KMS-11 (cell line): ENCODE data around the gene TMEM158.

Experiments used
- H2AFZ ChIP-seq: fragments of 200-600 bp; sonication (generic); 2 replicates; pipeline ENCODE4 v1.6.1; 2016; ENCODE audit warnings: antibody characterized with exemption, mixed run types, low read depth
- H3K27ac ChIP-seq: fragments of 200-600 bp; sonication (generic); 2 replicates; pipeline ENCODE4 v1.6.1; 2016; ENCODE audit warnings: mild to moderate bottlenecking, mixed run types
- H3K27me3 ChIP-seq: fragments of 200-600 bp; sonication (generic); 2 replicates; pipeline ENCODE4 v1.6.1; 2017; ENCODE audit warnings: mild to moderate bottlenecking, low read depth, mixed run types, moderate library complexity; ENCODE audit not compliant: insufficient read depth
- H3K36me3 ChIP-seq: fragments of 200-600 bp; sonication (generic); 2 replicates; pipeline ENCODE4 v1.6.1; 2017; ENCODE audit warnings: mild to moderate bottlenecking, mixed run types; ENCODE audit not compliant: insufficient read depth
- H3K4me1 ChIP-seq: fragments of 200-600 bp; sonication (generic); 2 replicates; pipeline ENCODE4 v1.6.1; 2016; ENCODE audit warnings: mild to moderate bottlenecking, low read depth, mixed run types; ENCODE audit not compliant: poor library complexity, severe bottlenecking
- H3K4me2 ChIP-seq: fragments of 200-600 bp; sonication (generic); 2 replicates; pipeline ENCODE4 v1.7.0; 2016; ENCODE audit warnings: mild to moderate bottlenecking, mixed run types
- H3K4me3 ChIP-seq: fragments of 200-600 bp; sonication (generic); IDR thresholded peaks from 2 replicates; pipeline ENCODE4 v1.6.1; 2017; ENCODE audit warnings: low read depth, low read length, mixed read lengths; ENCODE audit not compliant: insufficient read depth
- H3K79me2 ChIP-seq: fragments of 200-600 bp; sonication (generic); 2 replicates; pipeline ENCODE4 v1.6.1; 2016; ENCODE audit warnings: low read depth, mixed run types; ENCODE audit not compliant: insufficient read depth
- H3K9ac ChIP-seq: fragments of 200-600 bp; sonication (generic); 2 replicates; pipeline ENCODE4 v1.6.1; 2016; ENCODE audit warnings: mild to moderate bottlenecking, mixed run types
- H4K20me1 ChIP-seq: fragments of 200-600 bp; sonication (generic); 2 replicates; pipeline ENCODE4 v1.6.1; 2016; ENCODE audit warnings: mild to moderate bottlenecking, mixed run types; ENCODE audit not compliant: insufficient read depth
- CTCF ChIP-seq: fragments of 200-600 bp; sonication (generic); conservative IDR thresholded peaks from 2 replicates; pipeline ENCODE4 v1.6.1; 2017; ENCODE audit warnings: low read depth, mild to moderate bottlenecking, antibody characterized with exemption, low read length, moderate library complexity, mixed read lengths

TMEM158 gene

GRCh38 chr3:45215466-45215865, 10.6 kb downstream of the TMEM158 start:
- H3K27ac ChIP-seq = no peak overlapping the region
- no peaks in the 10 kb centered on the region for H3K27me3 ChIP-seq
- no peak overlapping the region for H3K9ac ChIP-seq
- H3K79me2 ChIP-seq = no peaks in the 10 kb centered on the region
- H4K20me1 ChIP-seq = no peaks in the 10 kb centered on the region
- H2AFZ ChIP-seq = no peak overlapping the region
- H3K4me1 ChIP-seq = no peaks in the 10 kb centered on the region
- no peak overlapping the region for H3K4me3 ChIP-seq
- H3K4me2 ChIP-seq = no peak overlapping the region
- TF ChIP-seq CTCF = no peak
- no peaks in the 10 kb centered on the region for H3K36me3 ChIP-seq

- Histone ChIP-seq H3K9ac (no peak overlapping the region), H3K4me1 (no peaks in the 10 kb centered on the region), H4K20me1 (no peaks in the 10 kb centered on the region), H3K79me2 (no peaks in the 10 kb centered on the region), H2AFZ (no peak overlapping the region), H3K27me3 (no peaks in the 10 kb centered on the region), H3K4me2 (no peak overlapping the region), H3K36me3 (no peaks in the 10 kb centered on the region), H3K27ac (no peak overlapping the region), H3K4me3 (no peak overlapping the region)
- TF ChIP-seq CTCF = no peak
Observed at GRCh38 chr3:45214061-45214680, 11.9 kb downstream of the TMEM158 start.

- no peaks in the 10 kb centered on the region for H3K36me3 ChIP-seq
- no peaks in the 10 kb centered on the region for H4K20me1 ChIP-seq
- no peaks in the 10 kb centered on the region for H3K27me3 ChIP-seq
- no peak overlapping the region for H3K9ac ChIP-seq
- H2AFZ ChIP-seq = no peak overlapping the region
- TF ChIP-seq CTCF = no peak
- H3K4me2 ChIP-seq = no peak overlapping the region
- H3K27ac ChIP-seq = no peak overlapping the region
- no peaks in the 10 kb centered on the region for H3K4me1 ChIP-seq
- no peaks in the 10 kb centered on the region for H3K79me2 ChIP-seq
- no peak overlapping the region for H3K4me3 ChIP-seq
Observed at GRCh38 chr3:45212095-45212468, 14.0 kb downstream of the TMEM158 start.

GRCh38 chr3:45211466-45212094, 14.5 kb downstream of the TMEM158 start:
- Histone ChIP-seq H4K20me1 (no peaks in the 10 kb centered on the region), H3K4me2 (no peak overlapping the region), H3K9ac (no peak overlapping the region), H3K27me3 (no peaks in the 10 kb centered on the region), H2AFZ (no peak overlapping the region), H3K27ac (no peak overlapping the region), H3K36me3 (no peaks in the 10 kb centered on the region), H3K4me1 (no peaks in the 10 kb centered on the region), H3K4me3 (no peak overlapping the region), H3K79me2 (no peaks in the 10 kb centered on the region)
- TF ChIP-seq CTCF = no peak
